Right cardiac atrium (tissue), 5 donors: ENCODE measurements around the gene PDGFC. TPM values are rescaled to one million over a fixed set of nuclear protein-coding genes. Genes with fewer than 3 reads are reported as not detected.

Experiments used
- ATAC-seq, 2 donors: fragments of 200-7000 bp; cut with Tn5 transposase; one replicate each; pipeline versions ENCODE4 v1.8.0 to v1.9.1; 2020; ENCODE audit warnings: moderate library complexity in 2 of 2, mild to moderate bottlenecking in 1 of 2
- DNase-seq, 3 donors: peaks; one replicate each; pipeline ENCODE4 v3.0.0-alpha.2; 2020
- H3K27ac ChIP-seq: one replicate; pipeline ENCODE4 v1.5.1; 2013; ENCODE audit warnings: mild to moderate bottlenecking, low read length, control low read depth, moderate library complexity
- H3K27me3 ChIP-seq: one replicate; pipeline ENCODE4 v1.6.1; 2013; ENCODE audit not compliant: control insufficient read depth, insufficient read depth
- H3K4me1 ChIP-seq: one replicate; pipeline ENCODE4 v1.6.1; 2013; ENCODE audit warnings: low read length; ENCODE audit not compliant: control insufficient read depth, insufficient read depth
- H3K4me3 ChIP-seq: one replicate; pipeline ENCODE4 v1.5.1; 2013; ENCODE audit warnings: low read length, control low read depth
- H3K9me3 ChIP-seq: one replicate; pipeline ENCODE4 v1.6.1; 2013; ENCODE audit warnings: low read length; ENCODE audit not compliant: control insufficient read depth
- WGBS: extraction: QIAGEN DNeasy Blood & Tissue Kit; methylation state at CpG from one replicate; pipeline ENCODE4 v1.1.7; 2013; 5-methylcytosine and 5-hydroxymethylcytosine counted together
- intact Hi-C, 4 donors: fragments of 100-400 bp; cut with DNase I; formaldehyde crosslinking; loops; one replicate each; pipeline versions ENCODE4 v1.11.0 to v1.14.0; 2022 to 2023
- polyA plus RNA-seq: library from polyadenylated mRNA; stranded (reverse); fragments of 200-250 nt; gene quantifications from one replicate; pipeline ENCODE4 v1.2.3, GENCODE V29; 2013
- total RNA-seq, 4 donors: library from RNA; stranded (reverse); fragmentation: NEBNext Ultra II Directional; extraction: Animal tissue kit (Norgen Biotek cat#: 25700); gene quantifications; one replicate each; pipeline ENCODE4 v1.2.1, GENCODE V29; 2021
- donor health status: healthy with polysubstance abuse.
- donor health status: DM: no; HTN: yes; CAD: no.
- donor health status: DM: no; HTN: no; CAD: no.
- donor health status: DM: no; HTN: yes; CAD: no; lungs with severe emphysema.
- donor health status: DM: yes; HTN: yes; CAD: no.

Gene PDGFC
- total and polyA plus RNA-seq, 5 donors, result 6.5 to 17.9 (median 15.2) TPM

DNA sequence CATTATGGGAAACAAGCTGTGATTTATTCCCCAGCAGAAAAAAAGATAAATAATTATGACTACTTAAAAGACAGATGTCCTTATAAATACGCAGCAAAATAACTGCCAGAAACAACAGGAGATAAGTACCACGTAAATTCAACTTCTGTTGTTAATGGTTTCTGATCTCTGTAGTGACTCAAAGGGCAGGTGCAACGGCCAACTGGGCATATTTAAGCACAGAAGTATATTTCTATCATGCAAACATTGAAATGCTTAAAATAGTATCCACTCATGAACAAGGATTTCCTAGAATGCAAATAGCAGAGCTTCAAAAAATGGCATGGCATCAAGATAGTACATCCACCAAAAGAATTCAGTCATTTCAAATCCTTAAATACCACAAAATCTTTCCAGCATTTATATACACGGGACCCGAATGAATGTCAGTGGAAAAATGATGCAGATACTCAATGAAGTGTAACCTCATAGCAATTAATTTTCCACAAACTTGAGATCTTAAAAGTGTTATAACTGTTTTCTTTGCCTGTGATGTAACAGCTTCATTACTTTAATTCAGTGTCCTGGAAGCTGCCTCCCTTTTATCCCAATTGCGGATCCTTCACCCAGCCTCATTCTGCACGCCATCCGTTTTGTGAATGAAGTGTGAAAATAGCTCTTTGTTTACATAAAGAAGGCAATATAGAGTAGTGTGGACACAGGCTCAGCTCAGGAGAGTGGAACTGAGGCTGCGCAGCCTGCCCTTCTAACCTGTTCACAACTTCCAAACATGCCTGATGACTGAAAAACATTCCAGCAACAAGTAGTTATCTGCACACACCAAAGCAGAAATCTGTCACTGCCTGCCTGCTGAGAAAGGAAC lies 10.2 kb downstream of the PDGFC start:
- DNase-seq (no peak), ATAC-seq (peak in 1 of 2 donors; percentile 45)
- no peaks in the 10 kb centered on the region for H3K9me3 ChIP-seq
- H3K27ac ChIP-seq, result no peak overlapping the region
- H3K4me3 ChIP-seq, result no peak overlapping the region
- H3K27me3 ChIP-seq, result no peaks in the 10 kb centered on the region
- intact Hi-C loops, result loop anchor here in 2 of 4 donors (10.0 kb wide), 2 partner anchors 477 to 487 kb away; no protein-coding TSS in a partner anchor
- no peaks in the 10 kb centered on the region for H3K4me1 ChIP-seq
- 69% methylated on average over 9 of the region's 9 CpGs for WGBS

DNA sequence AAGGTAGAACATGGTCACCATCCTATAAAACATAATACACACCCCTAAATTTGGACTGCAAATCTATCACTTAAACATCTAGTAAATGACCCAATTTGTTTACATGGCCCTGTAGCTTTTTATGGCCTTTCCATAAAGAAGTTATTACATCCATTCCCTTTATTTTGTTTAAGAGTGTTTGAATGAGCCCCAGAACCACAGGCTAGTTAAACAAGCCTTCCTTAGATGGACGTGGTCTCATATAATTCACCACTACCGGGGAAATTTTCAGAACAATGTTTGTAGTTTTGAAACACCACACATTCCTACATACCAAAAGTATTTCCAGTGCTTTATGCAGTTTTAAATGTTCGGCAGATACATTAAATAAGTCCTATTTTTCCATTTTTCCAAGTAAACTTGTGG lies 12.3 kb downstream of the PDGFC start:
- Histone ChIP-seq H3K4me3 (no peak overlapping the region), H3K4me1 (no peaks in the 10 kb centered on the region), H3K27ac (no peak overlapping the region), H3K27me3 (no peaks in the 10 kb centered on the region), H3K9me3 (no peaks in the 10 kb centered on the region)
- intact Hi-C loops, result no loop called here
- DNase-seq (no peak), ATAC-seq (no peak)
- 89% methylated on average over 3 of the region's 3 CpGs for WGBS

DNA sequence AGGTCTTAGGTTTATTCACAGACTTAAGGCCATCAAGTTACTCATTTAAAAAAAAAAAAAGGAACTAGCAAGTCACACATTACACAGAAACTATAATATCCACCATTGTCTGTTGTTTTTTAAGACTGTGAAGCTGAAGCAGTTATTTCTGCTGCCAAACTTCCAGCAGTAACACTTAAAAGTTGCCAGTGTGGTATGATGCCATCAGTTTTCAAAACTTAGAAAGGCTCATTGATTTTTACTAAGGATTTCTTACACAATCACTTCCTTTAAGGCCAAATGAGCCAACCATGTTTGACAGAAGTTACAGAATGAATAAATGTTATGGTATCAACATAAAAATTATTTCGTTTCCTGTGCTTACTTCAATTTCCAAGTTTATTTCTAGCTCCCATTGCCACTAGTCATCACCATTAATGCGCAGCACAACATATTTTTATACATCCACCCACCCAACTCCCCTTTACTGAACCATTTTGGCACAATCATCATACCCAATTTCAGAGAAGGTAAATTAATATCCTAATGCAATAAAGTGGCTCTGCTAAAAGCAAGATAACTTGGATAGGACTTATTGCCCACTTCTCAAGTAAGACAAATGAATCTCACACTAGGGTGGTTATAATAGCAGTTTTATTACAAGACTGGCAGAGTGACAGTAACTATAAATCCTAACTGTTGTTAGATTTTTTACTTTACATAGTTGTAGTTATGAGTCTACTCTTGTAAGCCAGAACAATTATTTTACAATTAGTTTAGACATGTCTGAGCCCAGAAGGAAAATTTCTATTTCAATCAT lies 13.1 kb downstream of the PDGFC start:
- no peaks in the 10 kb centered on the region for H3K9me3 ChIP-seq
- intact Hi-C loops, result no loop called here
- WGBS, result 72% methylated on average over 2 of the region's 2 CpGs
- H3K27ac ChIP-seq, result no peak overlapping the region
- DNase-seq, result no peak
- no peak overlapping the region for H3K4me3 ChIP-seq
- ATAC-seq, result no peak
- no peaks in the 10 kb centered on the region for H3K4me1 ChIP-seq
- H3K27me3 ChIP-seq, result no peaks in the 10 kb centered on the region

DNA sequence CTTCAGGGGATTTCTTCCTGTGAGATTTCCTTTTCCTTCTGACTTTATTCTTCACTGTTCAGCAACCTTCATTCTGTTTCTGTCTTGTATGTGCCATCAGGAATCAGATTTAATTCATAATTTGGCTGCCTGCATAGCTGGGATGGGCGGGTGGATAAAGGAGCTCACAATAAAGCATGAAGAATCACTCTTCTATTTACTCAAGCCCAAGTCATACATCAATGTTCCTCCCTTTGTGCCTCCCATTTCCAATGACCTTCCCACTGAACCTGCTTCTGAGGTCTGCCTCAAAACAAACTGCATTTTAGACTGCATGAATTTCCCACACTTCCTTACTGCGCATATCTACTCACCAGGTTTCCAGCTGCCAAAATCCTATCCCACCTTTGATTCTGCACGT lies 14.0 kb downstream of the PDGFC start:
- H3K4me3 ChIP-seq, result no peak overlapping the region
- intact Hi-C loops, result no loop called here
- ATAC-seq, result no peak
- no peak for DNase-seq
- 77% methylated on average over 3 of the region's 3 CpGs for WGBS
- no peaks in the 10 kb centered on the region for H3K4me1 ChIP-seq
- no peaks in the 10 kb centered on the region for H3K9me3 ChIP-seq
- H3K27me3 ChIP-seq, result no peaks in the 10 kb centered on the region
- no peak overlapping the region for H3K27ac ChIP-seq

DNA sequence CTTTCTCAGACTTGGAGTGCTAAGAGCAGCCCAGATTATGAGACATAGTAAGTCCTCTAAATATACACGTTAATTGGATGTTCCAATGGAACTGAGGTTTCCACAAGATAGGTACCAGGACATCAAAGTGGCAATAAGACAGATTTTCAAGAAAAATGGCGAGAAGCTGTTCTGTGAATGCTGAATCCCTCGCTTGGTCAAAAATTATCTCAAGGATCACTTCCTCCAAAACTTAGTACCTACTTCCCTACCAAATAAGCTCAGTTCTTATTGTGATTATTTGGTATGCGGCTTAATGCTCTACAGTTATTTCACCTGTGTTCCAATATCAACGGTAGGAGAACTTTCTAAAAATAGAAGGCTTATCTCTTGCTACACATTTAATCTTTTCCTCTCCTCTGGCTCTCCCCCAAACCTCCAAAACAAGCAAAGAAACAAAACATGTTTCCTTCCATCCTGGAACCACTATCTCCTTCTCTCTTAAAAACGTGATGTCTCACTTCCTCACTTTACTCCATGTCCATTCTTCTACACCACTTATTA lies 14.7 kb downstream of the PDGFC start:
- intact Hi-C loops, result no loop called here
- no peaks in the 10 kb centered on the region for H3K4me1 ChIP-seq
- no peaks in the 10 kb centered on the region for H3K9me3 ChIP-seq
- ATAC-seq (no peak), DNase-seq (no peak)
- no peaks in the 10 kb centered on the region for H3K27me3 ChIP-seq
- H3K27ac ChIP-seq, result no peak overlapping the region
- WGBS, result 60% methylated on average over 6 of the region's 6 CpGs
- no peak overlapping the region for H3K4me3 ChIP-seq

DNA sequence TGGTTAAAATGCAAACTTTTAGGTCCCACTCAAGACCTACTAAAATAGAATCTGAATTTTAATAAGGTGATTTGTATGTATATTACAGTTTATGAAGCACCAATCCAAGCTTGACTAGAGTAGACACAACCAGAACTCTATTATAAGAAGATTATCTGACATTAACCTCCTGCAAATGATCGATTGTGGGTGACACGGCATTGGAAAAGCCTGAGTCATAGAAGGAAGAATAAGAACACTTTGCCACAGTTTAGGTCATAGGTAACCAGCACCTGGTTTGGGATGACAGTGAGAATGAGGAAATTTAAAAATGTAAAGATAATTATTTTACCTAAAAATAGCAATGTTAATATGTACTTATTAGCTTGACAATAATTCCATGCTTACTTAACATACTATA lies 15.2 kb downstream of the PDGFC start:
- intact Hi-C loops, result no loop called here
- no peaks in the 10 kb centered on the region for H3K9me3 ChIP-seq
- H3K27ac ChIP-seq, result no peak overlapping the region
- ATAC-seq (no peak), DNase-seq (no peak)
- H3K4me3 ChIP-seq, result no peak overlapping the region
- WGBS, result 96% methylated on average over 2 of the region's 2 CpGs
- H3K27me3 ChIP-seq, result no peaks in the 10 kb centered on the region
- no peaks in the 10 kb centered on the region for H3K4me1 ChIP-seq

DNA sequence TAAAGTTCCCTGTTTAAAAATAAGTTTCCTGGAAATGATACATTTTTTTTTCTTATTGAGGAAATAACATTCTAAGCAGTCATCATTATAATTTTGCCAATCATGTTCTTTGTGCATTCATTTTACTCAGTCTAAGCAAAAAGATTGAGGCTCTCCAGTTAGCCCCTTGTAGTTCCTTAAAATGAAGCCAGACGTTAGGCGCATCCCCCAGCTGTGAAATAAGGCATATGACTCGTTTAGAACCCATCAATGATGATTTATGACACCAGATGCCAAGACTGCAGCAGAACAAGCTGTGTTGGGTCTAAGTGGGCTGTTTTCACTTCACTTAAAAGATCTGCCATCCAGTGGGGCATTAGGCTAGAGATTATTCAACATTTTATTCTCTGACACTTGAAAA lies 17.0 kb downstream of the PDGFC start:
- ATAC-seq, result peak; percentile 57 to 59
- Histone ChIP-seq H3K4me3 (no peak overlapping the region), H3K9me3 (no peaks in the 10 kb centered on the region), H3K27ac (no peak overlapping the region), H3K4me1 (no peaks in the 10 kb centered on the region), H3K27me3 (no peaks in the 10 kb centered on the region)
- peak in 1 of 3 donors; percentile 37 for DNase-seq
- WGBS, result 65% methylated on average over 3 of the region's 3 CpGs
- intact Hi-C loops, result no loop called here

DNA sequence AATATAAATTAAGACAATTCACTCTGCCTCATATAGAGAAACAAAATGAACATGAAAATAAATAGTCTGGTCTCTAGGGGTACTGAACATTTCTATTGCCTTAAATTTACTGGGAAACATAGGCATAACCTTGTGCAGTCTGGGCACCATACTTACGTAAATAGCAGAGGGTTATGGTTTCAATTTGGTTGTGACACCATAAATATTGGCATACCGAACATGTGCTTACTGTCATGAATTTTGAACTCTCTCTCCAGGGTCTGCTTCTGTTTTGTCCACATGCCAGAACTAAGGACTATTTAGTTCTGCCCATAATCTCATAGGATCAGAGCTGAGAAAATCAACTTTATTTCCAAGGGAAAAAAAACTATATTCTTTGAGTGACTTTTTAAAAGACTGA lies 17.6 kb downstream of the PDGFC start:
- Histone ChIP-seq H3K9me3 (no peaks in the 10 kb centered on the region), H3K4me1 (no peaks in the 10 kb centered on the region), H3K4me3 (no peak overlapping the region), H3K27ac (no peak overlapping the region), H3K27me3 (no peaks in the 10 kb centered on the region)
- WGBS, result 77% methylated on average over 2 of the region's 2 CpGs
- intact Hi-C loops, result no loop called here
- ATAC-seq, result no peak
- no peak for DNase-seq

DNA sequence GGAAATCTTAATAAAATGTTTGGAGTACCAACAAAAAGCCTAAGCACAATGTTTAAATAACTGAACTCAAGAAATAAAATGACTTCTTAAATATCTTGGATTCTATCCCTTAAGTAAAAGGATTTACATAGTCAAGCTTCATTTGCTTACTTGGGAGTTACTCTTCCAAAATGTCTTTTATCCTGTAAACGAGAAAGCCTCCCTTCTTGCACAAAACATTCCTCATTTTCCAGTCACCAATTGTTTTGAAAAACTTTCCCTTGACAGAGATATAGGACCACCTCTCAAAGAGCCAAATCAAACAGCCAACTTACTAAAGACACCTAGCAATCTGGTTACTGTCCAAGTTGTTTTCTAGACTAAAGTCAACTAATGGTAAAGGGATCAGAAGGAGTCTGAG lies 18.6 kb downstream of the PDGFC start:
- H3K27me3 ChIP-seq, result no peaks in the 10 kb centered on the region
- H3K9me3 ChIP-seq, result no peaks in the 10 kb centered on the region
- no peaks in the 10 kb centered on the region for H3K4me1 ChIP-seq
- H3K27ac ChIP-seq, result no peak overlapping the region
- H3K4me3 ChIP-seq, result no peak overlapping the region
- no peak for DNase-seq
- no peak for ATAC-seq
- intact Hi-C loops, result no loop called here
- 61% methylated on average over 1 of the region's 1 CpG for WGBS

DNA sequence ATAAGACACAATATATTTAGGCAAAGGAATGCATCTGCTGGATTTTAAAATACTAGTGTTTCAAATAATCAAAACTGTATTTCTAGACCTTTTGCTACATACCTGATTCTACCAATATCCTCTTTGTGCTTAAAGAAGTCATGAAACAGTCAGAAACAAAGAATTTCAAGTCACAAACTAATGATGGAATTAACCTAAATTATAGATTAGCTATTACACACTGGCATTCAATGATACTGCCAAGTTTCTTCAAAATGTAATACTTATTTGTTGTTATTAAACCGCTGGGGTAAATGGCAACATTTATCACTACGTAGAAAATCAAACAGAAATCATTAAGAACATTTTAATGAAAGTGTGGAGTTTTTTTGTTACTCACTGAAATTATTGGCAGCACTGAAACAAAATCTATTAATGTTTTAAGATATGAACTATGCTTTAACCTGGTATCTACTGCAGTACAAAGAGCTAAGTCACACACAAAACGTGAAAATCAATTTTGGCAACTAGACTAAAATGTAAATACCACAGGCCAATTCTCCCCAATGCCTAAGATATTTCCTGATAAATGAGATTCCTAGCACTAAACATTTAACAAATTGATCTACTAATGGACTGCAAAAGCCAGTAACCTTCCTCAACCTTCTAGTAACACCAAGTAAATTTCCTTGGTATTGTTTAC lies 19.4 kb downstream of the PDGFC start:
- DNase-seq (no peak), ATAC-seq (no peak)
- intact Hi-C loops, result no loop called here
- Histone ChIP-seq H3K9me3 (no peaks in the 10 kb centered on the region), H3K27ac (no peak overlapping the region), H3K4me1 (no peaks in the 10 kb centered on the region), H3K4me3 (no peak overlapping the region), H3K27me3 (no peaks in the 10 kb centered on the region)
- WGBS, result 81% methylated on average over 3 of the region's 3 CpGs

DNA sequence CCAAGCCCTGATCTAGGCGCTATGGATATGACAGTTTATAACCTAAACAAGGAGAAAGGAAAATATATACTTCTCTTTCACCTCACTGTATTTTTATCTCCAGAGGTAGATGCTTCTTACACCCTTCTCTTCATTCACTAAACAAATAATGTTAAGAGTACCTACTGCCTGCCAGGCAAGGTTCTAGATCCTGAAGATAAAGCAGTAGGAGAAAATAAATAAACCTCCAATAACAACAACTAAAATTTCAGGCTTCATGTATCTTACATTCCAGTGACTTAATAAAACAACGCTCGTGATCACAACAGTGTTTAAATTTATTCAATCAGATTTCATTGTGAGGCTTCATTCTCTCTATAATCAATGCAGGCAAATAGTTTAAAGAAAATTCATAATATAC lies 20.7 kb downstream of the PDGFC start:
- ATAC-seq (no peak), DNase-seq (no peak)
- Histone ChIP-seq H3K4me3 (no peak overlapping the region), H3K27ac (no peak overlapping the region), H3K9me3 (no peaks in the 10 kb centered on the region), H3K27me3 (no peaks in the 10 kb centered on the region), H3K4me1 (no peaks in the 10 kb centered on the region)
- intact Hi-C loops, result no loop called here
- whole genome bisulfite sequencing, result 82% methylated on average over 3 of the region's 3 CpGs
